Activated T-helper 9 cell treated with anti-CD3 and anti-CD28 coated beads, Interleukin-2, amount 50 U/mL, for 16 hours (primary cell): ENCODE data around the gene SLC24A3.

Experiments
- DNase-seq: peaks from one replicate; pipeline ENCODE4 v3.0.0-alpha.2; 2020; ENCODE audit warnings: low read depth

Gene SLC24A3

GRCh38 chr20:19392344-19393130 is 180.1 kb downstream of the SLC24A3 start:
- no peak for DNase-seq

- DNase-seq: no peak
Observed at GRCh38 chr20:19396460-19397081, 184.1 kb downstream of the SLC24A3 start.

GRCh38 chr20:19397226-19397625 is 184.8 kb downstream of the SLC24A3 start:
- no peak for DNase-seq

GRCh38 chr20:19397666-19398065 is 185.2 kb downstream of the SLC24A3 start:
- no peak for DNase-seq

- DNase-seq: no peak
Observed at GRCh38 chr20:19401096-19401495, 188.7 kb downstream of the SLC24A3 start.

GRCh38 chr20:19403549-19403948 is 191.1 kb downstream of the SLC24A3 start:
- no peak for DNase-seq

- no peak for DNase-seq
Observed at GRCh38 chr20:19404826-19405225, 192.4 kb downstream of the SLC24A3 start.

GRCh38 chr20:19405958-19406357 is 193.5 kb downstream of the SLC24A3 start:
- DNase-seq: no peak

GRCh38 chr20:19406381-19406780 is 193.9 kb downstream of the SLC24A3 start:
- DNase-seq: no peak

GRCh38 chr20:19407196-19407595 is 194.8 kb downstream of the SLC24A3 start:
- DNase-seq: no peak

- no peak for DNase-seq
Observed at GRCh38 chr20:19407736-19408135, 195.3 kb downstream of the SLC24A3 start.

- no peak for DNase-seq
Observed at GRCh38 chr20:19408971-19409370, 196.5 kb downstream of the SLC24A3 start.

GRCh38 chr20:19411811-19412210 is 199.4 kb downstream of the SLC24A3 start:
- DNase-seq: no peak

- DNase-seq: no peak
Observed at GRCh38 chr20:19412254-19412653, 199.8 kb downstream of the SLC24A3 start.

GRCh38 chr20:19414600-19414999 is 202.2 kb downstream of the SLC24A3 start:
- DNase-seq: no peak

GRCh38 chr20:19415786-19416185 is 203.3 kb downstream of the SLC24A3 start:
- no peak for DNase-seq

GRCh38 chr20:19416627-19417026 is 204.2 kb downstream of the SLC24A3 start:
- DNase-seq: no peak

- no peak for DNase-seq
Observed at GRCh38 chr20:19419396-19419795, 207.0 kb downstream of the SLC24A3 start.

- no peak for DNase-seq
Observed at GRCh38 chr20:19423097-19423899, 210.9 kb downstream of the SLC24A3 start.

- no peak for DNase-seq
Observed at GRCh38 chr20:19423900-19424620, 211.6 kb downstream of the SLC24A3 start.

GRCh38 chr20:19426356-19426755 is 213.9 kb downstream of the SLC24A3 start:
- DNase-seq: no peak

GRCh38 chr20:19427480-19427879 is 215.0 kb downstream of the SLC24A3 start:
- DNase-seq: no peak
